NCI-H524 (cell line): Measurements from ENCODE around the gene GART.
"Not testable (repeated sequence)": the region's sequence is repeated elsewhere in the genome, so short reads cannot be mapped to it uniquely, and the experiment has no call there.

ENCODE experiments used
- DNase-seq, 2 experiments: peaks; one replicate each; lab custom pipeline; 2025; lab: John Stamatoyannopoulos, UW

GART gene

GRCh38 chr21:33512481-33512880 is 29.4 kb downstream of the GART start:
- no peak for DNase-seq

GRCh38 chr21:33511639-33512038 is 30.3 kb downstream of the GART start:
- DNase-seq: no peak

GRCh38 chr21:33510826-33511225 is 31.1 kb downstream of the GART start:
- DNase-seq: no peak

- not testable (repeated sequence) for DNase-seq
These were observed 34.9 kb downstream of the GART start for GRCh38 chr21:33507003-33507402.

GRCh38 chr21:33505833-33506232 is 36.1 kb downstream of the GART start:
- DNase-seq: no peak

GRCh38 chr21:33496345-33496744 is 45.6 kb downstream of the GART start:
- DNase-seq: no peak

GRCh38 chr21:33495743-33496142 is 46.2 kb downstream of the GART start:
- DNase-seq: peak; percentile 16 to 42

GRCh38 chr21:33493756-33494155 is 48.2 kb downstream of the GART start:
- DNase-seq: no peak

GRCh38 chr21:33492571-33492970 is 49.3 kb downstream of the GART start:
- no peak for DNase-seq

- peak; percentile 96 to 98 for DNase-seq
These were observed 50.4 kb downstream of the GART start, which contains the start of gene DNAJC28 for GRCh38 chr21:33491373-33492102. DNAJC28 (minus strand) TSS chr21:33491716; CDS start chr21:33489393, 2,323 bp downstream.

- DNase-seq: peak in 1 of 2 experiments; percentile 44
These were observed 50.9 kb downstream of the GART start for GRCh38 chr21:33490991-33491372.

GRCh38 chr21:33488936-33489335 is 53.0 kb downstream of the GART start:
- DNase-seq: no peak

- no peak for DNase-seq
These were observed 53.9 kb downstream of the GART start for GRCh38 chr21:33487996-33488395.

- no peak for DNase-seq
These were observed 60.5 kb downstream of the GART start for GRCh38 chr21:33481314-33481943.

GRCh38 chr21:33480481-33481103 is 61.3 kb downstream of the GART start:
- DNase-seq: no peak

- DNase-seq: peak; percentile 94 to 98
These were observed 62.0 kb downstream of the GART start, which contains the start of gene TMEM50B for GRCh38 chr21:33479679-33480480. TMEM50B (minus strand) TSS chr21:33479974; CDS start chr21:33468885, 11,089 bp downstream.

- DNase-seq: peak in 1 of 2 experiments; percentile 42
These were observed 62.8 kb downstream of the GART start for GRCh38 chr21:33478935-33479678.

- no peak for DNase-seq
These were observed 63.7 kb downstream of the GART start for GRCh38 chr21:33478182-33478581.

- no peak for DNase-seq
These were observed 64.9 kb downstream of the GART start for GRCh38 chr21:33477066-33477465.

GRCh38 chr21:33473344-33473743 is 68.6 kb downstream of the GART start:
- DNase-seq: no peak

GRCh38 chr21:33470701-33471100 is 71.2 kb downstream of the GART start:
- no peak for DNase-seq
